ENCODE data around the gene PNCK. TPM values are rescaled to one million over a fixed set of nuclear protein-coding genes. Genes with fewer than 3 reads are reported as not detected.

Gene PNCK
- total RNA-seq, 1 experiment from 2014 or later: not detected

DNA sequence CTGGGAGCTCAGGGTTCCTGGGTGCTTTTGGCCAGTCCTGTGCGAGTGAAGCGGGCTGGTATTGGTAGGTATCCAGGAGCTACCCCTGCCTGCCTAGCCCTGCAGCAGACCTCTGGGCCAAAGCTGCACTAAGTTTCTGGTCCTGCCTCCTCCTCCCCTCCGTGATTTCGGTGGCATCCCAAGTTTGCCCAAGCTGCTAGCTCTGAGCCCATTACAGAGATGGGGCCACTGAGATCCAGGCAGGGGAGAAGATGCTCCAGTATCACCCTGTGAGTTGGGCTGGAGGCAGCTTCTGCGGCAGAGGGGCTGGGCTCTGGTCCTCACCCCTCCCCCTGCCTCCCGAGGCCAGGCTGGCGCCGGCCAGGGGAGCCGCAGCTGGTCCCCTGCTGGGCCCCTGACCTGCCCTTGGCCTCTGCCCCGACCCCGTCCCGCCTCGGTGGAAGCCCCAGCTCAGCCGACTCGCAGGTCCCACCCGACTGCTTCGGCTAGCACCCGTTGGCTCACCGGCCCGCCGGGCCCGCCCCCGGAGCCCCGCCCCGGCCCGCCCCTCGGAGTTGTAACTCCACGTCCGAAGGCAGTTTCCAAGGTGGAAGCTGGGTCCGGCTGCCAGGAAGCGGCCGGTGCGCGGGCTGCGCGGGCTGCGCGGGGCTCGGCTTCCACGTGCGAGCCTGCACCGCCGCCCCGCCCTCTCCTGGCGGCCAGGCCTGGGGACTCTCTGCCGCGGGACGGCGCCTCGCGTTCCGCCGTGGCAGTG lies 26.8 kb downstream of the PNCK start, which contains the start of gene DUSP9:
Gene DUSP9, plus strand, starts transcription at position 584 of the 754 bp plus-strand sequence. CDS start 751 bp downstream, outside the sequence.
- peak within 1 kb of the TSS; percentile 43 for H3K4me3 Mint-ChIP-seq (ENCODE audit: unreplicated experiment)
- H3K9me3 Mint-ChIP-seq (ENCODE audit: unreplicated experiment): no peaks in the 10 kb centered on the region
- H3K9me3 ChIP-seq: no peaks in the 10 kb centered on the region
- peak within 1 kb of the TSS; percentile 31 for H3K4me3 ChIP-seq (ENCODE audit: low read depth, low read length)
- no TSS peak for BruUV-seq (replicated peaks)
- intact Hi-C loops (cut with micrococcal nuclease; ENCODE audit: unreplicated experiment): loop anchor here (5.0 kb wide), 1 partner anchor 34 kb away; no protein-coding TSS in a partner anchor
- TF ChIP-seq CTCF (IDR thresholded peaks at IDR 0.05; ENCODE audit: insufficient read depth in 1 of 2, low read depth in 1 of 2, low read length in 1 of 2, severe bottlenecking in 1 of 2, unreplicated experiment in 1 of 2): no peak
- peaks cover 24% of the 10 kb centered on the region for H3K4me1 ChIP-seq
- H3K36me3 Mint-ChIP-seq (ENCODE audit: insufficient read depth, unreplicated experiment): no peaks in the 10 kb centered on the region
- ChIA-PET POLR2A (interaction anchor here (0.6 kb wide), 1 partner anchor 35 kb away, joined by 3 read pairs; no protein-coding TSS in a partner anchor), CTCF (interaction anchor here (0.5 to 3.4 kb wide), 10 partner anchors 10 to 92 kb away, joined by 3 to 15 read pairs (median 3); partner anchors contain the start of gene CCNQ)
- peaks cover 4% of the 10 kb centered on the region for H3K27me3 Mint-ChIP-seq (ENCODE audit: insufficient read depth, unreplicated experiment)
- no peaks in the 10 kb centered on the region for H3K27me3 ChIP-seq (replicated peaks; ENCODE audit: control insufficient read depth, insufficient read depth, low read length)
- no peaks in the 10 kb centered on the region for H3K36me3 ChIP-seq (ENCODE audit: control insufficient read depth, insufficient read depth, low read length)
- peak; percentile 74 to 82 for DNase-seq
- H3K4me1 Mint-ChIP-seq (ENCODE audit: low read depth, unreplicated experiment): no peaks in the 10 kb centered on the region
- no peak within 1 kb of the TSS for H3K27ac Mint-ChIP-seq (ENCODE audit: unreplicated experiment)

- no peaks in the 10 kb centered on the region for H3K27me3 ChIP-seq (replicated peaks; ENCODE audit: control insufficient read depth, insufficient read depth, low read length)
- no TSS peak for BruUV-seq (replicated peaks)
- Mint-ChIP-seq H3K9me3 (ENCODE audit: unreplicated experiment) (no peaks in the 10 kb centered on the region), H3K27me3 (ENCODE audit: insufficient read depth, unreplicated experiment) (peaks cover 4% of the 10 kb centered on the region), H3K4me1 (ENCODE audit: low read depth, unreplicated experiment) (peaks cover 6% of the 10 kb centered on the region), H3K27ac (ENCODE audit: unreplicated experiment) (no peak overlapping the region), H3K4me3 (ENCODE audit: unreplicated experiment) (peak overlapping the region; percentile 43), H3K36me3 (ENCODE audit: insufficient read depth, unreplicated experiment) (no peaks in the 10 kb centered on the region)
- peaks cover 24% of the 10 kb centered on the region for H3K4me1 ChIP-seq
- ChIA-PET POLR2A (no interaction called here), CTCF (interaction anchor here (0.5 to 3.4 kb wide), 8 partner anchors 10 to 47 kb away, joined by 3 to 15 read pairs (median 5); partner anchors contain the start of gene CCNQ)
- DNase-seq: peak; percentile 32 to 65
- no peaks in the 10 kb centered on the region for H3K36me3 ChIP-seq (ENCODE audit: control insufficient read depth, insufficient read depth, low read length)
- no peak for TF ChIP-seq CTCF (IDR thresholded peaks at IDR 0.05; ENCODE audit: insufficient read depth in 1 of 2, low read depth in 1 of 2, low read length in 1 of 2, severe bottlenecking in 1 of 2, unreplicated experiment in 1 of 2)
- H3K4me3 ChIP-seq (ENCODE audit: low read depth, low read length): peak overlapping the region; percentile 10; the same call in 1 of the 2 replicates
- intact Hi-C loops (cut with micrococcal nuclease; ENCODE audit: unreplicated experiment): loop anchor here (5.0 kb wide), 1 partner anchor 34 kb away; no protein-coding TSS in a partner anchor
- no peaks in the 10 kb centered on the region for H3K9me3 ChIP-seq
Observed at GRCh38 chrX:153645921-153646488, 27.6 kb downstream of the PNCK start.

DNA sequence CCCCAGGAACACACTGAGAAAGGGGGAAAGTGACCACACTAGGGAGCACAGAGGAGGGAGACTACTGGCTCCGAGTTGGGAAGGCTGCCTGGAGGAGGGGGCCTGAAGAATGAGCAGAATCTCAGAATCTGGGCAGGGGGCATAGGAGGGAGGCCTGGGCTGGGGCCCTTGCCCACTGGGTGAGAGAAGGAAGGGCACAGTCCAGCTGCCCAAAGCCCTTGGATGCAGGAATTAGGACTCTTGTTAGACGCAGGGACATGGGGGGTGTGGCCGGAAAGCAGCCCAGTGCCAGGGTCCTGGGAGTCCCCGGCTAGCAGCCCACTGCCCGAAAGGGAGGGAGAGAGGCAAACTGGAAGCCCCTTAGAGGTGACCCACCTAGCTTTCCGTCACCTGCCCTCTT lies 28.5 kb downstream of the PNCK start:
- ChIA-PET POLR2A (no interaction called here), CTCF (interaction anchor here (1.1 to 1.5 kb wide), 4 partner anchors 9 to 106 kb away, joined by 3 to 7 read pairs (median 4); no protein-coding TSS in a partner anchor)
- H3K27ac Mint-ChIP-seq (ENCODE audit: unreplicated experiment): no peak overlapping the region
- Histone ChIP-seq H3K4me3 (ENCODE audit: low read depth, low read length) (no peak overlapping the region), H3K36me3 (ENCODE audit: control insufficient read depth, insufficient read depth, low read length) (no peaks in the 10 kb centered on the region), H3K9me3 (no peaks in the 10 kb centered on the region), H3K4me1 (peaks cover 24% of the 10 kb centered on the region), H3K27me3 (replicated peaks; ENCODE audit: control insufficient read depth, insufficient read depth, low read length) (no peaks in the 10 kb centered on the region)
- intact Hi-C loops (cut with micrococcal nuclease; ENCODE audit: unreplicated experiment): loop anchor here (5.0 kb wide), 1 partner anchor 33 kb away; no protein-coding TSS in a partner anchor
- BruUV-seq (replicated peaks): no TSS peak
- H3K4me1 Mint-ChIP-seq (ENCODE audit: low read depth, unreplicated experiment): peaks cover 6% of the 10 kb centered on the region
- no peak overlapping the region for H3K4me3 Mint-ChIP-seq (ENCODE audit: unreplicated experiment)
- no peaks in the 10 kb centered on the region for H3K36me3 Mint-ChIP-seq (ENCODE audit: insufficient read depth, unreplicated experiment)
- no peak for DNase-seq
- no peak for TF ChIP-seq CTCF (IDR thresholded peaks at IDR 0.05; ENCODE audit: insufficient read depth in 1 of 2, low read depth in 1 of 2, low read length in 1 of 2, severe bottlenecking in 1 of 2, unreplicated experiment in 1 of 2)
- peaks cover 4% of the 10 kb centered on the region for H3K27me3 Mint-ChIP-seq (ENCODE audit: insufficient read depth, unreplicated experiment)
- H3K9me3 Mint-ChIP-seq (ENCODE audit: unreplicated experiment): no peaks in the 10 kb centered on the region
